ENCODE results near the gene ABTB2. TPM values are rescaled to one million over a fixed set of nuclear protein-coding genes. Genes with fewer than 3 reads are reported as not detected.

Gene ABTB2
- total RNA-seq, 1 donor from 2014 or later, result 72.8 TPM

DNA sequence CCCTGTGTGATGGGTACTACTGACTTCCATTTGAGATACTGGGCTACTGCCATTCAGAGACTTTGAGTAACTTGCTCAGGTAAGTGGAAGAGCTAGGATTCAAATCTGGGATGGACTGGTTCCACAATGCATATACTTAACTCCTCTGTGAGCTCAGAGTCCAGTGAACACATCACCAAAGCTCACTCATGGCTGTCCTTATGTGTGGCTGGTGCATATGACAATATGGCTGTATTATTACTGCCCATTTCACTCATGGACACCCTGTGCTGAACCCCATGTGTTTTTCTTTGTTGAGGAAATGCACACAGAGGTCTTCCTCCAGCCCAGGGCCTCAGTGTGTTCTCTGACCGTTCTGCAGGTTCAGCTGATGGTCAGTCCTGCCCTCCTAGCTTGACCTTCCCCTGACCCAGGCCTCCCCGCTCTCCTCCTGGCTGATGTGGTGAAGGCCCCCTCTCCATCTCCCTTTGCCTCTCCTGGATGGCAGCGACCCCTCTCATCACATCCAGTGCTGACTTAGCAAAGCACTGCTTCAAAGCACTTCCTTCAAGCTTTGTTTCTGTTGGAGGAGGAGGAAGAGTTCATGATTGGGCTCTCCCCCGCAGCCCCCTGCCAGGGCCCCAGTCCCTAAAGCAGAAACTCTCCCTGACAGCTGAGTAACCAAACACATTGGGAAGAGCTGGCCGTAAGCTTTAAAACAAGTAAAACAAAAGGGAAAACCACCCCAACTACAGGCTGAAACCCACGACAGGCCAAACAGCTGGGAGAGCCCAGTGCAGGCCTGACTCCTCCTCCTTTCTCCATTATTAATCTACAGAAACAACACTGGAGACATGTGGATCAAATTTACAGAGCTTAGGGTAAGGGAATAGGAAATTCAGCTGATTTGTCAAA is 151.2 kb downstream of the ABTB2 start:
- H3K27ac Mint-ChIP-seq (ENCODE audit: unreplicated experiment), result peak overlapping the region; percentile 84
- H3K27me3 Mint-ChIP-seq (ENCODE audit: unreplicated experiment), result peaks cover 17% of the 10 kb centered on the region
- H3K4me1 Mint-ChIP-seq (ENCODE audit: unreplicated experiment), result peaks cover 76% of the 10 kb centered on the region
- no peaks in the 10 kb centered on the region for H3K9me3 Mint-ChIP-seq (ENCODE audit: unreplicated experiment)
- H3K4me3 Mint-ChIP-seq (ENCODE audit: unreplicated experiment), result peak overlapping the region; percentile 65
- H3K36me3 Mint-ChIP-seq (ENCODE audit: low read depth, unreplicated experiment), result peaks cover 17% of the 10 kb centered on the region
- DNase-seq (ENCODE audit: low spot score), result no peak
- TF ChIP-seq, protein P1, sequence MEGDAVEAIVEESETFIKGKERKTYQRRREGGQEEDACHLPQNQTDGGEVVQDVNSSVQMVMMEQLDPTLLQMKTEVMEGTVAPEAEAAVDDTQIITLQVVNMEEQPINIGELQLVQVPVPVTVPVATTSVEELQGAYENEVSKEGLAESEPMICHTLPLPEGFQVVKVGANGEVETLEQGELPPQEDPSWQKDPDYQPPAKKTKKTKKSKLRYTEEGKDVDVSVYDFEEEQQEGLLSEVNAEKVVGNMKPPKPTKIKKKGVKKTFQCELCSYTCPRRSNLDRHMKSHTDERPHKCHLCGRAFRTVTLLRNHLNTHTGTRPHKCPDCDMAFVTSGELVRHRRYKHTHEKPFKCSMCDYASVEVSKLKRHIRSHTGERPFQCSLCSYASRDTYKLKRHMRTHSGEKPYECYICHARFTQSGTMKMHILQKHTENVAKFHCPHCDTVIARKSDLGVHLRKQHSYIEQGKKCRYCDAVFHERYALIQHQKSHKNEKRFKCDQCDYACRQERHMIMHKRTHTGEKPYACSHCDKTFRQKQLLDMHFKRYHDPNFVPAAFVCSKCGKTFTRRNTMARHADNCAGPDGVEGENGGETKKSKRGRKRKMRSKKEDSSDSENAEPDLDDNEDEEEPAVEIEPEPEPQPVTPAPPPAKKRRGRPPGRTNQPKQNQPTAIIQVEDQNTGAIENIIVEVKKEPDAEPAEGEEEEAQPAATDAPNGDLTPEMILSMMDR (IDR thresholded peaks at IDR 0.05; ENCODE audit: unreplicated experiment), result no peak

DNA sequence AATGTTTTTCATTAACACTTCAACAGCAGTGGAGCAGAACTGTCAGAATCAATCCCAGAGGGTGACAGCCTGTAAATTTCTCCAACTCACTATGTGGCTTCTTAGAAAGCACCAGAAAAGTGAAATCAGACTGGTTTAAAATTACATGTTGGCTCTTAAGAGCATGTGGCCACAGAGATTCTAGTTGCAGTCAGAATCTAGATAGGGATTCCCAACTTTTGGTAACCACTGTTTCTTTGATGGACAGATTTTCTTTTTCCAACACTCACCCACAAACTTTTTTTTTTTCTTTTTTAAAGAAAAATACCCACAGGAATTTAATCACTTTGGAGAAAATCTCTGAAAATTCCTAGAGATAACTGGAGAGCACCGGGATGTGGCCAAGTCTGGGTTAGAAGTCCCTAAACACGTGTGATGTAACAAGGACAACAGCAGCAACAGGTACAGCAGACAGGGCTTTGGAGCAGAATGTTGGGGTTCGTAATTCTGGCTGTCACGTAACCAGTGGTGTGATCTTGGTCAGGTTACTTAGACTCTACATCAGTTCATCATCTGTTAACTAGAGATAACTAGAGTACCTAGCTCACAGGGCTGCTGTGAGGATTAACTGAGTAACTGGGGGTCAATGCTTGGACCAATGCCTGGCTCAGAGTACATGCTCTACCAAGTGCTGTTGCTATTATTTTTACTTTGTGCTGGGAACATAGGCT is 152.3 kb downstream of the ABTB2 start:
- peaks cover 19% of the 10 kb centered on the region for H3K27me3 Mint-ChIP-seq (ENCODE audit: unreplicated experiment)
- H3K27ac Mint-ChIP-seq (ENCODE audit: unreplicated experiment), result no peak overlapping the region
- peaks cover 83% of the 10 kb centered on the region for H3K4me1 Mint-ChIP-seq (ENCODE audit: unreplicated experiment)
- H3K36me3 Mint-ChIP-seq (ENCODE audit: low read depth, unreplicated experiment), result peaks cover 17% of the 10 kb centered on the region
- H3K4me3 Mint-ChIP-seq (ENCODE audit: unreplicated experiment), result no peak overlapping the region
- no peaks in the 10 kb centered on the region for H3K9me3 Mint-ChIP-seq (ENCODE audit: unreplicated experiment)
- TF ChIP-seq, protein P1 (IDR thresholded peaks at IDR 0.05; ENCODE audit: unreplicated experiment), result no peak
- DNase-seq (ENCODE audit: low spot score), result no peak

DNA sequence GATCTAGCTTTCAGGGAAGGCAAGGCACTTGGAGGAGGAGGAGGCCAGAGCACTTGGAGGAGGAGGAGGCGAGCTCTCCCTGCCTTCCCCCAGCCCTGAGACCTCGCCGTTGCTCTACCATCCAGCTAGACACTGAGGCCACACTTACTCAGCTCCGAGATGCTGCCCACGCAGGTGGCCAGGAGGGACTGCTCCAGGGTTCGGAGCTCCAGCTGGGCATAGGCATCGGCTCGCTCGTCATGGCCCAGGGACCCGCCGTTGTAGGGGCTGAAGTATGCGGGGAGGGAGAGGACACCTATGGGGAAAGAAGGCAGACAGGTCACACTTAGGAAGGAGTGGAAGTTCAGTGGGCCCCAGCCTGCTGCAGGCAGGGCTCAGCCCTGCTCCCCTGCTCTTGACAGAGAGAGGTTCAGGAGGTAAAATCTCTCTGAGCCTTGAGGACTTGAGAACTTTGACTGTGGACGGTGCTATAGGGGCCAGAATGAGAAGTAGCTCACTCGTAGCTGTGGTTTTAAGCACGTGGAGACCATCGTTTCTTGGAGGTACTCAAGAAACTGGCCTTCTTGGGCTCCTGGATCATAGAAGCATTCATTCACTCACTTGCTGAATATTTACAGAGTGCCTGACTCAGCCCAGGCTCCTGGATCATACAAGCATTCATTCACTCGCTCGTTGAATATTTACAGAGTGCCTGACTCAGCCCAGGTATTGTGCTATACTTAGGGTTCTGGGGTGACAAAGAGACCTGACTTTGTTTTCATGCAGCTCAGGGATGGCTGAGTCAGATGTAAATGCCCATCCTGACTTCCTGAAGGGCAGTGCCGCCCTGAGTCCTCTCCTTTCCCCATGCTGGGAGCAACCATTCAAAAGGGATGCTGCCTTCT is 153.2 kb downstream of the ABTB2 start:
- no peak for DNase-seq (ENCODE audit: low spot score)
- Mint-ChIP-seq H3K36me3 (ENCODE audit: low read depth, unreplicated experiment) (peaks cover 17% of the 10 kb centered on the region), H3K27ac (ENCODE audit: unreplicated experiment) (no peak overlapping the region), H3K4me1 (ENCODE audit: unreplicated experiment) (peaks cover 88% of the 10 kb centered on the region), H3K27me3 (ENCODE audit: unreplicated experiment) (peaks cover 21% of the 10 kb centered on the region), H3K9me3 (ENCODE audit: unreplicated experiment) (no peaks in the 10 kb centered on the region), H3K4me3 (ENCODE audit: unreplicated experiment) (peak overlapping the region; percentile 26)
- TF ChIP-seq, protein P1 (IDR thresholded peaks at IDR 0.05; ENCODE audit: unreplicated experiment), result no peak

DNA sequence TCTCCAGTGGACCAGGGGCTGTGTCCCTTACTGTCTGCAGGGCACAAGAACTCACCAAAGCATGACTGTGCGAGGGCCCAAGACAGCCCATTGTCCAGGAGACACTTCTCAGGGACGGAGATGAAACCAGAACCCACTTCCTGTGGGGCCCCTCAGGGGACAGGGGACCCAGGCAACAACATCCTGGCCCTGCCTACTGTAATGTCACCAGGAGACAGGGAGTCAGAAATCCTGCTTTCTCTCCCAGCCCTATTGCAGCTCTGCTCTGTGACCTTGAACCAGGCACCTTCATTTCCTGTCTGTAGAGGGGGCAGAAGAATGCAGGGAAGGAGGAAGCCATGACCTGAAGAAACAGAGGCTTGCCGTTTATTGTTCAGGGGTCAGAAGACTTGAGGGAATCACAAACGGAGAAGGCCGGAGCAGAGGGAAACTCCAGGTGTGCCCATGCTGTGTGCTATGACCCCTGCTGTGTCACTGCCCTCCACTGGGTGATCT is 154.4 kb downstream of the ABTB2 start:
- H3K36me3 Mint-ChIP-seq (ENCODE audit: low read depth, unreplicated experiment), result peaks cover 17% of the 10 kb centered on the region
- TF ChIP-seq, protein P1 (IDR thresholded peaks at IDR 0.05; ENCODE audit: unreplicated experiment), result no peak
- H3K4me3 Mint-ChIP-seq (ENCODE audit: unreplicated experiment), result peak overlapping the region; percentile 26
- no peak for DNase-seq (ENCODE audit: low spot score)
- H3K9me3 Mint-ChIP-seq (ENCODE audit: unreplicated experiment), result no peaks in the 10 kb centered on the region
- H3K27ac Mint-ChIP-seq (ENCODE audit: unreplicated experiment), result peak overlapping the region; percentile 81
- peaks cover 94% of the 10 kb centered on the region for H3K4me1 Mint-ChIP-seq (ENCODE audit: unreplicated experiment)
- peaks cover 20% of the 10 kb centered on the region for H3K27me3 Mint-ChIP-seq (ENCODE audit: unreplicated experiment)
